Sigmoid colon (tissue), 7 donors: Measurements from ENCODE around the gene PRCP. TPM values are rescaled to one million over a fixed set of nuclear protein-coding genes. Genes with fewer than 3 reads are reported as not detected.
"Not testable (repeated sequence)": the region's sequence is repeated elsewhere in the genome, so short reads cannot be mapped to it uniquely, and the experiment has no call there.

Experiments
- DNase-seq: peaks from one replicate; pipeline ENCODE4 v3.0.0-alpha.2; 2019
- H3K27ac ChIP-seq, 4 donors: fragments of 200-600 bp; sonication (generic); one replicate each; pipeline ENCODE4 v1.5.1; 2016 to 2019; ENCODE audit warnings: mild to moderate bottlenecking in 1 of 4
- H3K27me3 ChIP-seq, 3 donors: fragments of 200-600 bp; sonication (generic); one replicate each; pipeline ENCODE4 v1.5.1; 2019; ENCODE audit warnings: mild to moderate bottlenecking in 1 of 3
- H3K36me3 ChIP-seq, 4 donors: fragments of 200-600 bp; sonication (generic); one replicate each; pipeline ENCODE4 v1.5.1; 2016 to 2019
- H3K4me1 ChIP-seq, 4 donors: fragments of 200-600 bp; sonication (generic); one replicate each; pipeline ENCODE4 v1.5.1; 2017 to 2019
- H3K4me3 ChIP-seq, 4 donors: fragments of 200-600 bp; sonication (generic); one replicate each; pipeline ENCODE4 v1.5.1; 2017 to 2019; ENCODE audit warnings: mild to moderate bottlenecking in 2 of 4, moderate library complexity in 1 of 4
- H3K9me3 ChIP-seq, 4 donors: fragments of 200-600 bp in 3 of 4; sonication (generic) in 3 of 4; one replicate each; pipeline versions ENCODE4 v1.5.1 to v1.6.1; 2013 to 2019
- CTCF ChIP-seq, 4 experiments: fragments of 450-650 bp in 3 of 4; fragments of 200-600 bp in 1 of 4; IDR thresholded peaks; one replicate each; pipeline ENCODE4 v1.5.1; 2016 to 2019; ENCODE audit warnings: antibody characterized with exemption in 4 of 4, mild to moderate bottlenecking in 3 of 4, moderate library complexity in 2 of 4
- EP300 ChIP-seq, 4 donors: sonication (generic); formaldehyde crosslinking; IDR thresholded peaks; one replicate each; pipeline ENCODE4 v1.6.1; 2017; ENCODE audit warnings: antibody characterized with exemption in 4 of 4
- POLR2A ChIP-seq, 2 donors: fragments of 450-650 bp; IDR thresholded peaks; one replicate each; pipeline ENCODE4 v1.6.1; 2016; ENCODE audit warnings: antibody characterized with exemption in 2 of 2, mild to moderate bottlenecking in 2 of 2, moderate library complexity in 2 of 2
- POLR2AphosphoS5 ChIP-seq, 4 donors: sonication (generic); formaldehyde crosslinking; IDR thresholded peaks; one replicate each; pipeline ENCODE4 v1.6.1; 2017; ENCODE audit warnings: antibody characterized with exemption in 4 of 4
- WGBS, 2 donors: extraction: QIAGEN DNeasy Blood & Tissue Kit; methylation state at CpG; one replicate each; pipeline ENCODE4 v1.1.7; 2013; 5-methylcytosine and 5-hydroxymethylcytosine counted together
- intact Hi-C: fragments of 100-400 bp; cut with DNase I; formaldehyde crosslinking; loops from one replicate; pipeline ENCODE4 v1.15.1; 2023
- polyA plus RNA-seq, 3 donors: library from polyadenylated mRNA; stranded (reverse); fragments of 200-250 nt; gene quantifications; one replicate each; pipeline ENCODE4 v1.2.3, GENCODE V29; 2013
- total RNA-seq, 4 donors: library from RNA; depleted of rRNA; stranded (reverse); fragments of >200 nt; gene quantifications; one replicate each; pipeline ENCODE4 v1.1.0, GENCODE V29; 2016
- donor health status: healthy with polysubstance abuse.
- donor health status: Bipolar disorder and iron deficiency.
- donor health status: healthy.

PRCP gene
- 10 to 100 TPM; 27.4 to 40.2 (median 35.5) TPM for total RNA-seq
- 10 to 100 TPM; 12.6 to 32.0 (median 23.6) TPM for polyA plus RNA-seq

- peak within 1 kb of the TSS; percentile 87 to 96 (median 94) for H3K27ac ChIP-seq
- intact Hi-C loops = loop anchor here (1.0 to 10.0 kb wide), 6 partner anchors 33 to 914 kb away; partner anchors contain the start of genes PCF11 and RAB30
- peak; percentile 97 for DNase-seq
- H3K36me3 ChIP-seq = no peaks in the 10 kb centered on the region
- TF ChIP-seq EP300 (IDR thresholded peaks at IDR 0.05) (peak in 3 of 4 donors; percentile 41 to 59 (median 42)), CTCF (IDR thresholded peaks at IDR 0.05) (no peak), POLR2A (IDR thresholded peaks at IDR 0.05) (peak; percentile 66 to 69), POLR2AphosphoS5 (IDR thresholded peaks at IDR 0.05) (peak; percentile 77 to 85 (median 82))
- no peaks in the 10 kb centered on the region for H3K9me3 ChIP-seq
- H3K4me1 ChIP-seq = peaks cover 0 to 31% (median 26%) of the 10 kb centered on the region in 4 donors
- 0% methylated on average over 40 of the region's 40 CpGs for WGBS, 2 donors
- no peaks in the 10 kb centered on the region for H3K27me3 ChIP-seq
- H3K4me3 ChIP-seq = peak within 1 kb of the TSS; percentile 57 to 70 (median 60)
Measured at GRCh38 chr11:82900277-82901164, at the start of gene PRCP. Gene PRCP (minus strand): TSS chr11:82900430. CDS start chr11:82900402, 28 bp downstream.

GRCh38 chr11:82949352-82949751 is 49.1 kb upstream of the PRCP start:
- no peak overlapping the region for H3K4me3 ChIP-seq
- H3K27ac ChIP-seq = no peak overlapping the region
- H3K27me3 ChIP-seq = no peaks in the 10 kb centered on the region
- intact Hi-C loops = no loop called here
- no peak for DNase-seq
- H3K9me3 ChIP-seq = no peaks in the 10 kb centered on the region
- TF ChIP-seq POLR2AphosphoS5 (IDR thresholded peaks at IDR 0.05) = no peak
- TF ChIP-seq CTCF (IDR thresholded peaks at IDR 0.05) = no peak
- TF ChIP-seq EP300 (IDR thresholded peaks at IDR 0.05) = no peak
- no peak for TF ChIP-seq POLR2A (IDR thresholded peaks at IDR 0.05)
- no peaks in the 10 kb centered on the region for H3K36me3 ChIP-seq
- no peaks in the 10 kb centered on the region for H3K4me1 ChIP-seq

- no peaks in the 10 kb centered on the region for H3K27me3 ChIP-seq
- TF ChIP-seq CTCF (IDR thresholded peaks at IDR 0.05) (no peak), EP300 (IDR thresholded peaks at IDR 0.05) (no peak), POLR2AphosphoS5 (IDR thresholded peaks at IDR 0.05) (no peak), POLR2A (IDR thresholded peaks at IDR 0.05) (no peak)
- no peak overlapping the region for H3K27ac ChIP-seq
- H3K4me1 ChIP-seq = no peaks in the 10 kb centered on the region
- intact Hi-C loops = no loop called here
- H3K36me3 ChIP-seq = no peaks in the 10 kb centered on the region
- no peak overlapping the region for H3K4me3 ChIP-seq
- no peak for DNase-seq
- H3K9me3 ChIP-seq = no peaks in the 10 kb centered on the region
Measured at GRCh38 chr11:82945682-82946081, 45.5 kb upstream of the PRCP start.

GRCh38 chr11:82945041-82945440 is 44.8 kb upstream of the PRCP start:
- H3K36me3 ChIP-seq, H3K27ac ChIP-seq, H3K9me3 ChIP-seq, H3K4me3 ChIP-seq, H3K27me3 ChIP-seq, intact Hi-C loops, DNase-seq, H3K4me1 ChIP-seq: not testable (repeated sequence)
- WGBS, 2 donors = 86 to 93% methylated on average over 1 of the region's 1 CpG

GRCh38 chr11:82944198-82944597 is 44.0 kb upstream of the PRCP start:
- no peak for DNase-seq
- Histone ChIP-seq H3K36me3 (no peaks in the 10 kb centered on the region), H3K9me3 (no peaks in the 10 kb centered on the region), H3K4me1 (no peaks in the 10 kb centered on the region), H3K4me3 (no peak overlapping the region), H3K27ac (no peak overlapping the region), H3K27me3 (no peaks in the 10 kb centered on the region)
- TF ChIP-seq POLR2AphosphoS5 (IDR thresholded peaks at IDR 0.05) (no peak), EP300 (IDR thresholded peaks at IDR 0.05) (no peak), CTCF (IDR thresholded peaks at IDR 0.05) (no peak), POLR2A (IDR thresholded peaks at IDR 0.05) (no peak)
- intact Hi-C loops = no loop called here
- 89 to 95% methylated on average over 2 of the region's 2 CpGs for WGBS, 2 donors

GRCh38 chr11:82943430-82943829 is 43.2 kb upstream of the PRCP start:
- intact Hi-C loops, H3K36me3 ChIP-seq, H3K4me1 ChIP-seq, H3K4me3 ChIP-seq, H3K9me3 ChIP-seq, H3K27ac ChIP-seq, DNase-seq, H3K27me3 ChIP-seq: not testable (repeated sequence)
- 22 to 73% methylated on average over 1 of the region's 1 CpG for WGBS, 2 donors
